Nephron (organoid): ENCODE measurements around the gene TNF.

ENCODE experiments used
- H3K27ac Mint-ChIP-seq, 3 experiments: 2 replicates each; pipeline ENCODE4 v1.8.0; 2020; ENCODE audit warnings: mixed read lengths in 3 of 3, mild to moderate bottlenecking in 2 of 3, moderate library complexity in 1 of 3
- H3K27me3 Mint-ChIP-seq: 2 replicates; pipeline ENCODE4 v1.8.0; 2021; ENCODE audit warnings: low read depth, mild to moderate bottlenecking, moderate library complexity, mixed read lengths
- H3K36me3 Mint-ChIP-seq: 2 replicates; pipeline ENCODE4 v1.8.0; 2020; ENCODE audit warnings: low read depth, mixed read lengths
- H3K4me1 Mint-ChIP-seq: 2 replicates; pipeline ENCODE4 v1.8.0; 2020; ENCODE audit warnings: mixed read lengths
- H3K4me3 Mint-ChIP-seq, 3 experiments: 2 replicates each; pipeline ENCODE4 v1.8.0; 2020; ENCODE audit warnings: mild to moderate bottlenecking in 3 of 3, mixed read lengths in 3 of 3, moderate library complexity in 2 of 3
- H3K9me3 Mint-ChIP-seq: 2 replicates; pipeline ENCODE4 v1.8.0; 2020; ENCODE audit warnings: mixed read lengths
- TF ChIP-seq, protein P1 (sequence below), 3 experiments: fragments of 200-600 bp; sonication (generic); IDR thresholded peaks; one replicate each; pipeline ENCODE4 v1.5.0; 2021; ENCODE audit warnings: antibody characterized with exemption in 3 of 3; ENCODE audit not compliant: unreplicated experiment in 3 of 3

The TNF gene

DNA sequence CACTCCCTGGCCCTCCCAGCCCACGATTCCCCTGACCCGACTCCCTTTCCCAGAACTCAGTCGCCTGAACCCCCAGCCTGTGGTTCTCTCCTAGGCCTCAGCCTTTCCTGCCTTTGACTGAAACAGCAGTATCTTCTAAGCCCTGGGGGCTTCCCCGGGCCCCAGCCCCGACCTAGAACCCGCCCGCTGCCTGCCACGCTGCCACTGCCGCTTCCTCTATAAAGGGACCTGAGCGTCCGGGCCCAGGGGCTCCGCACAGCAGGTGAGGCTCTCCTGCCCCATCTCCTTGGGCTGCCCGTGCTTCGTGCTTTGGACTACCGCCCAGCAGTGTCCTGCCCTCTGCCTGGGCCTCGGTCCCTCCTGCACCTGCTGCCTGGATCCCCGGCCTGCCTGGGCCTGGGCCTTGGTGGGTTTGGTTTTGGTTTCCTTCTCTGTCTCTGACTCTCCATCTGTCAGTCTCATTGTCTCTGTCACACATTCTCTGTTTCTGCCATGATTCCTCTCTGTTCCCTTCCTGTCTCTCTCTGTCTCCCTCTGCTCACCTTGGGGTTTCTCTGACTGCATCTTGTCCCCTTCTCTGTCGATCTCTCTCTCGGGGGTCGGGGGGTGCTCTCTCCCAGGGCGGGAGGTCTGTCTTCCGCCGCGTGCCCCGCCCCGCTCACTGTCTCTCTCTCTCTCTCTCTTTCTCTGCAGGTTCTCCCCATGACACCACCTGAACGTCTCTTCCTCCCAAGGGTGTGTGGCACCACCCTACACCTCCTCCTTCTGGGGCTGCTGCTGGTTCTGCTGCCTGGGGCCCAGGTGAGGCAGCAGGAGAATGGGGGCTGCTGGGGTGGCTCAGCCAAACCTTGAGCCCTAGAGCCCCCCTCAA is 3.1 kb upstream of the TNF start, which contains the start of gene LTA:
Gene LTA (plus strand): TSS at position 249 of the 871 bp plus-strand sequence. CDS start 454 bp downstream, at position 703.
- H3K27ac Mint-ChIP-seq: no peak within 1 kb of the TSS
- peak within 1 kb of the TSS in 1 of 3 experiments; percentile 19 for H3K4me3 Mint-ChIP-seq
- H3K4me1 Mint-ChIP-seq: no peaks in the 10 kb centered on the region

DNA sequence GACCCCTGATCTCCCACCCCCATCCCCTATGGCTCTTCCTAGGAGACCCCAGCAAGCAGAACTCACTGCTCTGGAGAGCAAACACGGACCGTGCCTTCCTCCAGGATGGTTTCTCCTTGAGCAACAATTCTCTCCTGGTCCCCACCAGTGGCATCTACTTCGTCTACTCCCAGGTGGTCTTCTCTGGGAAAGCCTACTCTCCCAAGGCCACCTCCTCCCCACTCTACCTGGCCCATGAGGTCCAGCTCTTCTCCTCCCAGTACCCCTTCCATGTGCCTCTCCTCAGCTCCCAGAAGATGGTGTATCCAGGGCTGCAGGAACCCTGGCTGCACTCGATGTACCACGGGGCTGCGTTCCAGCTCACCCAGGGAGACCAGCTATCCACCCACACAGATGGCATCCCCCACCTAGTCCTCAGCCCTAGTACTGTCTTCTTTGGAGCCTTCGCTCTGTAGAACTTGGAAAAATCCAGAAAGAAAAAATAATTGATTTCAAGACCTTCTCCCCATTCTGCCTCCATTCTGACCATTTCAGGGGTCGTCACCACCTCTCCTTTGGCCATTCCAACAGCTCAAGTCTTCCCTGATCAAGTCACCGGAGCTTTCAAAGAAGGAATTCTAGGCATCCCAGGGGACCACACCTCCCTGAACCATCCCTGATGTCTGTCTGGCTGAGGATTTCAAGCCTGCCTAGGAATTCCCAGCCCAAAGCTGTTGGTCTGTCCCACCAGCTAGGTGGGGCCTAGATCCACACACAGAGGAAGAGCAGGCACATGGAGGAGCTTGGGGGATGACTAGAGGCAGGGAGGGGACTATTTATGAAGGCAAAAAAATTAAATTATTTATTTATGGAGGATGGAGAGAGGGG is 1.9 kb upstream of the TNF start:
- no peak overlapping the region for H3K27ac Mint-ChIP-seq
- no peaks in the 10 kb centered on the region for H3K9me3 Mint-ChIP-seq
- H3K4me3 Mint-ChIP-seq: no peak overlapping the region
- TF ChIP-seq, protein P1, sequence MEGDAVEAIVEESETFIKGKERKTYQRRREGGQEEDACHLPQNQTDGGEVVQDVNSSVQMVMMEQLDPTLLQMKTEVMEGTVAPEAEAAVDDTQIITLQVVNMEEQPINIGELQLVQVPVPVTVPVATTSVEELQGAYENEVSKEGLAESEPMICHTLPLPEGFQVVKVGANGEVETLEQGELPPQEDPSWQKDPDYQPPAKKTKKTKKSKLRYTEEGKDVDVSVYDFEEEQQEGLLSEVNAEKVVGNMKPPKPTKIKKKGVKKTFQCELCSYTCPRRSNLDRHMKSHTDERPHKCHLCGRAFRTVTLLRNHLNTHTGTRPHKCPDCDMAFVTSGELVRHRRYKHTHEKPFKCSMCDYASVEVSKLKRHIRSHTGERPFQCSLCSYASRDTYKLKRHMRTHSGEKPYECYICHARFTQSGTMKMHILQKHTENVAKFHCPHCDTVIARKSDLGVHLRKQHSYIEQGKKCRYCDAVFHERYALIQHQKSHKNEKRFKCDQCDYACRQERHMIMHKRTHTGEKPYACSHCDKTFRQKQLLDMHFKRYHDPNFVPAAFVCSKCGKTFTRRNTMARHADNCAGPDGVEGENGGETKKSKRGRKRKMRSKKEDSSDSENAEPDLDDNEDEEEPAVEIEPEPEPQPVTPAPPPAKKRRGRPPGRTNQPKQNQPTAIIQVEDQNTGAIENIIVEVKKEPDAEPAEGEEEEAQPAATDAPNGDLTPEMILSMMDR (IDR thresholded peaks at IDR 0.05; ENCODE audit: unreplicated experiment in 3 of 3): no peak
- H3K36me3 Mint-ChIP-seq: no peaks in the 10 kb centered on the region
- peaks cover 21% of the 10 kb centered on the region for H3K27me3 Mint-ChIP-seq
- no peaks in the 10 kb centered on the region for H3K4me1 Mint-ChIP-seq

More for the DNA sequence above, 3.1 kb upstream of the TNF start, which contains the start of gene LTA:
- Mint-ChIP-seq H3K27me3 (peaks cover 21% of the 10 kb centered on the region), H3K9me3 (no peaks in the 10 kb centered on the region), H3K36me3 (no peaks in the 10 kb centered on the region)
- TF ChIP-seq, protein P1 (IDR thresholded peaks at IDR 0.05; ENCODE audit: unreplicated experiment in 3 of 3): no peak

DNA sequence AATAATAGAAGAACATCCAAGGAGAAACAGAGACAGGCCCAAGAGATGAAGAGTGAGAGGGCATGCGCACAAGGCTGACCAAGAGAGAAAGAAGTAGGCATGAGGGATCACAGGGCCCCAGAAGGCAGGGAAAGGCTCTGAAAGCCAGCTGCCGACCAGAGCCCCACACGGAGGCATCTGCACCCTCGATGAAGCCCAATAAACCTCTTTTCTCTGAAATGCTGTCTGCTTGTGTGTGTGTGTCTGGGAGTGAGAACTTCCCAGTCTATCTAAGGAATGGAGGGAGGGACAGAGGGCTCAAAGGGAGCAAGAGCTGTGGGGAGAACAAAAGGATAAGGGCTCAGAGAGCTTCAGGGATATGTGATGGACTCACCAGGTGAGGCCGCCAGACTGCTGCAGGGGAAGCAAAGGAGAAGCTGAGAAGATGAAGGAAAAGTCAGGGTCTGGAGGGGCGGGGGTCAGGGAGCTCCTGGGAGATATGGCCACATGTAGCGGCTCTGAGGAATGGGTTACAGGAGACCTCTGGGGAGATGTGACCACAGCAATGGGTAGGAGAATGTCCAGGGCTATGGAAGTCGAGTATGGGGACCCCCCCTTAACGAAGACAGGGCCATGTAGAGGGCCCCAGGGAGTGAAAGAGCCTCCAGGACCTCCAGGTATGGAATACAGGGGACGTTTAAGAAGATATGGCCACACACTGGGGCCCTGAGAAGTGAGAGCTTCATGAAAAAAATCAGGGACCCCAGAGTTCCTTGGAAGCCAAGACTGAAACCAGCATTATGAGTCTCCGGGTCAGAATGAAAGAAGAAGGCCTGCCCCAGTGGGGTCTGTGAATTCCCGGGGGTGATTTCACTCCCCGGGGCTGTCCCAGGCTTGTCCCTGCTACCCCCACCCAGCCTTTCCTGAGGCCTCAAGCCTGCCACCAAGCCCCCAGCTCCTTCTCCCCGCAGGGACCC is 981 bp upstream of the TNF start:
- TF ChIP-seq, protein P1 (IDR thresholded peaks at IDR 0.05; ENCODE audit: unreplicated experiment in 3 of 3): no peak
- Mint-ChIP-seq H3K9me3 (no peaks in the 10 kb centered on the region), H3K4me1 (no peaks in the 10 kb centered on the region), H3K27me3 (peaks cover 18% of the 10 kb centered on the region), H3K27ac (no peak overlapping the region), H3K36me3 (no peaks in the 10 kb centered on the region), H3K4me3 (no peak overlapping the region)

DNA sequence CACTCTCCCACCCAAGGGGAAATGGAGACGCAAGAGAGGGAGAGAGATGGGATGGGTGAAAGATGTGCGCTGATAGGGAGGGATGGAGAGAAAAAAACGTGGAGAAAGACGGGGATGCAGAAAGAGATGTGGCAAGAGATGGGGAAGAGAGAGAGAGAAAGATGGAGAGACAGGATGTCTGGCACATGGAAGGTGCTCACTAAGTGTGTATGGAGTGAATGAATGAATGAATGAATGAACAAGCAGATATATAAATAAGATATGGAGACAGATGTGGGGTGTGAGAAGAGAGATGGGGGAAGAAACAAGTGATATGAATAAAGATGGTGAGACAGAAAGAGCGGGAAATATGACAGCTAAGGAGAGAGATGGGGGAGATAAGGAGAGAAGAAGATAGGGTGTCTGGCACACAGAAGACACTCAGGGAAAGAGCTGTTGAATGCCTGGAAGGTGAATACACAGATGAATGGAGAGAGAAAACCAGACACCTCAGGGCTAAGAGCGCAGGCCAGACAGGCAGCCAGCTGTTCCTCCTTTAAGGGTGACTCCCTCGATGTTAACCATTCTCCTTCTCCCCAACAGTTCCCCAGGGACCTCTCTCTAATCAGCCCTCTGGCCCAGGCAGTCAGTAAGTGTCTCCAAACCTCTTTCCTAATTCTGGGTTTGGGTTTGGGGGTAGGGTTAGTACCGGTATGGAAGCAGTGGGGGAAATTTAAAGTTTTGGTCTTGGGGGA is 754 bp downstream of the TNF start:
- Mint-ChIP-seq H3K9me3 (no peaks in the 10 kb centered on the region), H3K4me1 (peaks cover 8% of the 10 kb centered on the region), H3K27me3 (peaks cover 21% of the 10 kb centered on the region), H3K4me3 (peak overlapping the region in 1 of 3 experiments; percentile 2), H3K27ac (no peak overlapping the region), H3K36me3 (no peaks in the 10 kb centered on the region)
- TF ChIP-seq, protein P1 (IDR thresholded peaks at IDR 0.05; ENCODE audit: unreplicated experiment in 3 of 3): no peak
